ENCODE results near the gene IPMK.

Gene IPMK

GRCh38 chr10:58189269-58189668 is 78.4 kb downstream of the IPMK start:
- Mint-ChIP-seq H3K4me3 (no peak overlapping the region), H3K9me3 (no peaks in the 10 kb centered on the region), H3K4me1 (no peaks in the 10 kb centered on the region), H3K27ac (ENCODE audit: low read depth) (no peak overlapping the region), H3K27me3 (peaks cover 14% of the 10 kb centered on the region), H3K36me3 (ENCODE audit: insufficient read depth) (peaks cover 3% of the 10 kb centered on the region)
- DNase-seq (ENCODE audit: low spot score in 2 of 2), result no peak
- no peak for ATAC-seq (replicated peaks; ENCODE audit: extremely low read depth, poor library complexity, severe bottlenecking)

- Mint-ChIP-seq H3K4me1 (no peaks in the 10 kb centered on the region), H3K27ac (ENCODE audit: low read depth) (no peak overlapping the region), H3K9me3 (no peaks in the 10 kb centered on the region), H3K27me3 (peaks cover 23% of the 10 kb centered on the region), H3K4me3 (no peak overlapping the region), H3K36me3 (ENCODE audit: insufficient read depth) (no peaks in the 10 kb centered on the region)
- DNase-seq (ENCODE audit: low spot score in 2 of 2) (no peak), ATAC-seq (replicated peaks; ENCODE audit: extremely low read depth, poor library complexity, severe bottlenecking) (no peak)
Measured at GRCh38 chr10:58184120-58184670, 83.5 kb downstream of the IPMK start.

GRCh38 chr10:58180666-58181065 is 87.0 kb downstream of the IPMK start:
- no peak for DNase-seq (ENCODE audit: low spot score in 2 of 2)
- Mint-ChIP-seq H3K4me3 (no peak overlapping the region), H3K4me1 (no peaks in the 10 kb centered on the region), H3K27ac (ENCODE audit: low read depth) (peak overlapping the region; percentile 32), H3K9me3 (no peaks in the 10 kb centered on the region), H3K36me3 (ENCODE audit: insufficient read depth) (no peaks in the 10 kb centered on the region), H3K27me3 (peaks cover 19% of the 10 kb centered on the region)
- ATAC-seq (replicated peaks; ENCODE audit: extremely low read depth, poor library complexity, severe bottlenecking), result no peak

GRCh38 chr10:58179238-58179637 is 88.5 kb downstream of the IPMK start:
- ATAC-seq (replicated peaks; ENCODE audit: extremely low read depth, poor library complexity, severe bottlenecking) (no peak), DNase-seq (ENCODE audit: low spot score in 2 of 2) (no peak)
- H3K36me3 Mint-ChIP-seq (ENCODE audit: insufficient read depth), result no peaks in the 10 kb centered on the region
- H3K27me3 Mint-ChIP-seq, result peaks cover 21% of the 10 kb centered on the region
- H3K9me3 Mint-ChIP-seq, result no peaks in the 10 kb centered on the region
- no peaks in the 10 kb centered on the region for H3K4me1 Mint-ChIP-seq
- H3K4me3 Mint-ChIP-seq, result no peak overlapping the region
- H3K27ac Mint-ChIP-seq (ENCODE audit: low read depth), result no peak overlapping the region

- Mint-ChIP-seq H3K4me3 (no peak overlapping the region), H3K36me3 (ENCODE audit: insufficient read depth) (no peaks in the 10 kb centered on the region), H3K27me3 (peaks cover 21% of the 10 kb centered on the region), H3K27ac (ENCODE audit: low read depth) (no peak overlapping the region), H3K4me1 (no peaks in the 10 kb centered on the region), H3K9me3 (no peaks in the 10 kb centered on the region)
- ATAC-seq (replicated peaks; ENCODE audit: extremely low read depth, poor library complexity, severe bottlenecking) (no peak), DNase-seq (ENCODE audit: low spot score in 2 of 2) (no peak)
Measured at GRCh38 chr10:58178811-58179210, 88.9 kb downstream of the IPMK start.

- no peaks in the 10 kb centered on the region for H3K4me1 Mint-ChIP-seq
- H3K36me3 Mint-ChIP-seq (ENCODE audit: insufficient read depth), result no peaks in the 10 kb centered on the region
- no peak overlapping the region for H3K4me3 Mint-ChIP-seq
- H3K27me3 Mint-ChIP-seq, result peaks cover 21% of the 10 kb centered on the region
- no peaks in the 10 kb centered on the region for H3K9me3 Mint-ChIP-seq
- H3K27ac Mint-ChIP-seq (ENCODE audit: low read depth), result no peak overlapping the region
- DNase-seq (ENCODE audit: low spot score in 2 of 2), result no peak
- no peak for ATAC-seq (replicated peaks; ENCODE audit: extremely low read depth, poor library complexity, severe bottlenecking)
Measured at GRCh38 chr10:58177362-58177947, 90.2 kb downstream of the IPMK start.

GRCh38 chr10:58175990-58176900 is 91.4 kb downstream of the IPMK start:
- Mint-ChIP-seq H3K27me3 (peaks cover 20% of the 10 kb centered on the region), H3K36me3 (ENCODE audit: insufficient read depth) (no peaks in the 10 kb centered on the region), H3K4me1 (no peaks in the 10 kb centered on the region)

GRCh38 chr10:58174831-58175230 is 92.9 kb downstream of the IPMK start:
- no peaks in the 10 kb centered on the region for H3K36me3 Mint-ChIP-seq (ENCODE audit: insufficient read depth)
- ATAC-seq (replicated peaks; ENCODE audit: extremely low read depth, poor library complexity, severe bottlenecking) (no peak), DNase-seq (ENCODE audit: low spot score in 2 of 2) (no peak)
- H3K4me3 Mint-ChIP-seq, result no peak overlapping the region
- no peaks in the 10 kb centered on the region for H3K9me3 Mint-ChIP-seq
- H3K27ac Mint-ChIP-seq (ENCODE audit: low read depth), result no peak overlapping the region
- peaks cover 12% of the 10 kb centered on the region for H3K27me3 Mint-ChIP-seq
- no peaks in the 10 kb centered on the region for H3K4me1 Mint-ChIP-seq

More at GRCh38 chr10:58175990-58176900, 91.4 kb downstream of the IPMK start:
- no peak overlapping the region for H3K4me3 Mint-ChIP-seq
- no peak for ATAC-seq (replicated peaks; ENCODE audit: extremely low read depth, poor library complexity, severe bottlenecking)
- DNase-seq (ENCODE audit: low spot score in 2 of 2), result no peak
- no peaks in the 10 kb centered on the region for H3K9me3 Mint-ChIP-seq
- H3K27ac Mint-ChIP-seq (ENCODE audit: low read depth), result no peak overlapping the region

- Mint-ChIP-seq H3K36me3 (ENCODE audit: insufficient read depth) (no peaks in the 10 kb centered on the region), H3K4me3 (no peak overlapping the region), H3K9me3 (no peaks in the 10 kb centered on the region), H3K27ac (ENCODE audit: low read depth) (no peak overlapping the region), H3K27me3 (peaks cover 14% of the 10 kb centered on the region), H3K4me1 (no peaks in the 10 kb centered on the region)
- ATAC-seq (replicated peaks; ENCODE audit: extremely low read depth, poor library complexity, severe bottlenecking) (no peak), DNase-seq (ENCODE audit: low spot score in 2 of 2) (no peak)
Measured at GRCh38 chr10:58173391-58173790, 94.3 kb downstream of the IPMK start.

GRCh38 chr10:58171146-58171545 is 96.5 kb downstream of the IPMK start:
- ATAC-seq (replicated peaks; ENCODE audit: extremely low read depth, poor library complexity, severe bottlenecking), result no peak
- no peak overlapping the region for H3K4me3 Mint-ChIP-seq

GRCh38 chr10:58164517-58164916 is 103.2 kb downstream of the IPMK start:
- DNase-seq (ENCODE audit: low spot score in 2 of 2) (no peak), ATAC-seq (replicated peaks; ENCODE audit: extremely low read depth, poor library complexity, severe bottlenecking) (no peak)
- no peak overlapping the region for H3K27ac Mint-ChIP-seq (ENCODE audit: low read depth)
- H3K4me3 Mint-ChIP-seq, result no peak overlapping the region
- H3K4me1 Mint-ChIP-seq, result no peaks in the 10 kb centered on the region
- H3K36me3 Mint-ChIP-seq (ENCODE audit: insufficient read depth), result no peaks in the 10 kb centered on the region
- H3K9me3 Mint-ChIP-seq, result no peaks in the 10 kb centered on the region
- H3K27me3 Mint-ChIP-seq, result peaks cover 54% of the 10 kb centered on the region

More at GRCh38 chr10:58171146-58171545, 96.5 kb downstream of the IPMK start:
- H3K36me3 Mint-ChIP-seq (ENCODE audit: insufficient read depth), result no peaks in the 10 kb centered on the region
- DNase-seq (ENCODE audit: low spot score in 2 of 2), result no peak
- H3K4me1 Mint-ChIP-seq, result no peaks in the 10 kb centered on the region
- peaks cover 30% of the 10 kb centered on the region for H3K27me3 Mint-ChIP-seq
- no peaks in the 10 kb centered on the region for H3K9me3 Mint-ChIP-seq
- no peak overlapping the region for H3K27ac Mint-ChIP-seq (ENCODE audit: low read depth)

GRCh38 chr10:58158806-58159205 is 108.9 kb downstream of the IPMK start:
- ATAC-seq (replicated peaks; ENCODE audit: extremely low read depth, poor library complexity, severe bottlenecking) (no peak), DNase-seq (ENCODE audit: low spot score in 2 of 2) (no peak)
- Mint-ChIP-seq H3K4me1 (no peaks in the 10 kb centered on the region), H3K27me3 (peaks cover 47% of the 10 kb centered on the region), H3K4me3 (no peak overlapping the region), H3K36me3 (ENCODE audit: insufficient read depth) (no peaks in the 10 kb centered on the region), H3K27ac (ENCODE audit: low read depth) (no peak overlapping the region), H3K9me3 (no peaks in the 10 kb centered on the region)

Measured in central memory CD8-positive, alpha-beta T cell (primary cell).